ENCODE measurements around the gene ERBB4. TPM values are rescaled to one million over a fixed set of nuclear protein-coding genes. Genes with fewer than 3 reads are reported as not detected.

The ERBB4 gene
- total and polyA plus RNA-seq, 10 of the 15 experiments (the other 5 are each of a cell fraction or from before 2014, with no cell fraction given): under 0.01 to 0.23 (median 0.01) TPM; not detected in 4

- ATAC-seq (no peak; the same call in 2 of the 3 replicates), DNase-seq (ENCODE audit: low read depth, low spot score) (no peak), FAIRE-seq (no peak)
- intact Hi-C loops (cut with micrococcal nuclease; ENCODE audit: unreplicated experiment) (no loop called here), in situ Hi-C loops (cut with MboI) (no loop called here)
- Histone ChIP-seq H3K36me3 (ENCODE audit: control insufficient read depth in 2 of 2, insufficient read depth in 2 of 2, low read length in 1 of 2) (no peaks in the 10 kb centered on the region), H2AFZ (ENCODE audit: control insufficient read depth, low read depth, low read length) (no peak overlapping the region), H3K4me2 (ENCODE audit: control insufficient read depth, insufficient read depth) (no peak overlapping the region), H3K79me2 (ENCODE audit: control insufficient read depth, insufficient read depth, low read length) (no peaks in the 10 kb centered on the region), H3K9ac (ENCODE audit: control insufficient read depth, insufficient read depth, low read length) (no peak overlapping the region), H3K4me1 (ENCODE audit: control insufficient read depth, insufficient read depth, low read length) (no peaks in the 10 kb centered on the region), H3K4me3 (no peak overlapping the region), H3K9me3 (replicated peaks; ENCODE audit: control insufficient read depth, insufficient read depth, low read length) (no peaks in the 10 kb centered on the region), H3K27ac (ENCODE audit: control insufficient read depth, insufficient read depth) (no peak overlapping the region), H4K20me1 (ENCODE audit: control insufficient read depth, insufficient read depth) (no peaks in the 10 kb centered on the region), H3K27me3 (replicated peaks in 1 of 2; ENCODE audit: control insufficient read depth in 2 of 2, insufficient read depth in 2 of 2, low read length in 1 of 2) (no peaks in the 10 kb centered on the region)
- ChIA-PET CTCF (no interaction called here), RAD21 (ENCODE audit: unreplicated experiment) (no interaction called here), POLR2A (no interaction called here), SMC1A (ENCODE audit: uncharacterized antibody, unreplicated experiment) (interaction anchor here (1.0 to 1.5 kb wide), 2 partner anchors 31 to 80 kb away, joined by 3 read pairs; no protein-coding TSS in a partner anchor)
- 41% methylated on average over 7 of the region's 7 CpGs for WGBS (ENCODE audit: insufficient coverage, insufficient replicate concordance, low lambda C conversion rate, missing lambda C conversion rate)
- no TSS peak for BruUV-seq (replicated peaks)
- TF ChIP-seq, protein P1, sequence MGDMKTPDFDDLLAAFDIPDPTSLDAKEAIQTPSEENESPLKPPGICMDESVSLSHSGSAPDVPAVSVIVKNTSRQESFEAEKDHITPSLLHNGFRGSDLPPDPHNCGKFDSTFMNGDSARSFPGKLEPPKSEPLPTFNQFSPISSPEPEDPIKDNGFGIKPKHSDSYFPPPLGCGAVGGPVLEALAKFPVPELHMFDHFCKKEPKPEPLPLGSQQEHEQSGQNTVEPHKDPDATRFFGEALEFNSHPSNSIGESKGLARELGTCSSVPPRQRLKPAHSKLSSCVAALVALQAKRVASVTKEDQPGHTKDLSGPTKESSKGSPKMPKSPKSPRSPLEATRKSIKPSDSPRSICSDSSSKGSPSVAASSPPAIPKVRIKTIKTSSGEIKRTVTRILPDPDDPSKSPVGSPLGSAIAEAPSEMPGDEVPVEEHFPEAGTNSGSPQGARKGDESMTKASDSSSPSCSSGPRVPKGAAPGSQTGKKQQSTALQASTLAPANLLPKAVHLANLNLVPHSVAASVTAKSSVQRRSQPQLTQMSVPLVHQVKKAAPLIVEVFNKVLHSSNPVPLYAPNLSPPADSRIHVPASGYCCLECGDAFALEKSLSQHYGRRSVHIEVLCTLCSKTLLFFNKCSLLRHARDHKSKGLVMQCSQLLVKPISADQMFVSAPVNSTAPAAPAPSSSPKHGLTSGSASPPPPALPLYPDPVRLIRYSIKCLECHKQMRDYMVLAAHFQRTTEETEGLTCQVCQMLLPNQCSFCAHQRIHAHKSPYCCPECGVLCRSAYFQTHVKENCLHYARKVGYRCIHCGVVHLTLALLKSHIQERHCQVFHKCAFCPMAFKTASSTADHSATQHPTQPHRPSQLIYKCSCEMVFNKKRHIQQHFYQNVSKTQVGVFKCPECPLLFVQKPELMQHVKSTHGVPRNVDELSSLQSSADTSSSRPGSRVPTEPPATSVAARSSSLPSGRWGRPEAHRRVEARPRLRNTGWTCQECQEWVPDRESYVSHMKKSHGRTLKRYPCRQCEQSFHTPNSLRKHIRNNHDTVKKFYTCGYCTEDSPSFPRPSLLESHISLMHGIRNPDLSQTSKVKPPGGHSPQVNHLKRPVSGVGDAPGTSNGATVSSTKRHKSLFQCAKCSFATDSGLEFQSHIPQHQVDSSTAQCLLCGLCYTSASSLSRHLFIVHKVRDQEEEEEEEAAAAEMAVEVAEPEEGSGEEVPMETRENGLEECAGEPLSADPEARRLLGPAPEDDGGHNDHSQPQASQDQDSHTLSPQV (IDR thresholded peaks at IDR 0.05): no peak
- TF ChIP-seq BRCA1 (IDR thresholded peaks at IDR 0.05; ENCODE audit: low read depth, low read length) (no peak), POLR2A (IDR thresholded peaks at IDR 0.05; ENCODE audit: low read depth, low read length) (no peak), CHD4 (IDR thresholded peaks at IDR 0.05) (no peak), KLF5 (IDR thresholded peaks at IDR 0.05; ENCODE audit: partially characterized antibody) (no peak), CREM (IDR thresholded peaks at IDR 0.05; ENCODE audit: low read depth) (no peak), BHLHE40 (IDR thresholded peaks at IDR 0.05; ENCODE audit: borderline replicate concordance in 1 of 2, low read depth in 2 of 2, low read length in 1 of 2) (no peak), KAT2A (conservative IDR thresholded peaks at IDR 0.05; ENCODE audit: control insufficient read depth, low read depth, low read length) (no peak), YBX1 (IDR thresholded peaks at IDR 0.05) (no peak), IRF5 (IDR thresholded peaks at IDR 0.05; ENCODE audit: borderline replicate concordance) (no peak), ZBTB11 (CRISPR knock-in tag; IDR thresholded peaks at IDR 0.05) (no peak), JUNB (IDR thresholded peaks at IDR 0.05) (no peak), RELA (IDR thresholded peaks at IDR 0.05; ENCODE audit: borderline replicate concordance, partially characterized antibody) (no peak), LARP7 (IDR thresholded peaks at IDR 0.05) (no peak), PAX8 (IDR thresholded peaks at IDR 0.05) (no peak), SRF (IDR thresholded peaks at IDR 0.05; ENCODE audit: low read depth in 2 of 2, low read length in 2 of 2) (no peak)
- TF ChIP-seq, protein P2, sequence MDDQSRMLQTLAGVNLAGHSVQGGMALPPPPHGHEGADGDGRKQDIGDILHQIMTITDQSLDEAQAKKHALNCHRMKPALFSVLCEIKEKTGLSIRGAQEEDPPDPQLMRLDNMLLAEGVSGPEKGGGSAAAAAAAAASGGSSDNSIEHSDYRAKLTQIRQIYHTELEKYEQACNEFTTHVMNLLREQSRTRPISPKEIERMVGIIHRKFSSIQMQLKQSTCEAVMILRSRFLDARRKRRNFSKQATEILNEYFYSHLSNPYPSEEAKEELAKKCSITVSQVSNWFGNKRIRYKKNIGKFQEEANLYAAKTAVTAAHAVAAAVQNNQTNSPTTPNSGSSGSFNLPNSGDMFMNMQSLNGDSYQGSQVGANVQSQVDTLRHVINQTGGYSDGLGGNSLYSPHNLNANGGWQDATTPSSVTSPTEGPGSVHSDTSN (IDR thresholded peaks at IDR 0.05; ENCODE audit: insufficient replicate concordance, low read depth, low read length): no peak
These were observed 1124.9 kb downstream of the ERBB4 start for GRCh38 chr2:211413746-211414145.
